Erythroblast (primary cell): Measurements from ENCODE around the gene MMP13.
"Not testable (repeated sequence)": the region's sequence is repeated elsewhere in the genome, so short reads cannot be mapped to it uniquely, and the experiment has no call there.

ENCODE experiments used
- GATA1 ChIP-seq: IDR thresholded peaks from 2 replicates; pipeline ENCODE4 v1.6.1; 2011; ENCODE audit warnings: low read depth, mild to moderate bottlenecking, control low read depth, low read length, moderate library complexity
- POLR2A ChIP-seq: IDR thresholded peaks from 2 replicates; pipeline ENCODE4 v1.6.1; 2011; ENCODE audit warnings: mild to moderate bottlenecking, low read length

DNA sequence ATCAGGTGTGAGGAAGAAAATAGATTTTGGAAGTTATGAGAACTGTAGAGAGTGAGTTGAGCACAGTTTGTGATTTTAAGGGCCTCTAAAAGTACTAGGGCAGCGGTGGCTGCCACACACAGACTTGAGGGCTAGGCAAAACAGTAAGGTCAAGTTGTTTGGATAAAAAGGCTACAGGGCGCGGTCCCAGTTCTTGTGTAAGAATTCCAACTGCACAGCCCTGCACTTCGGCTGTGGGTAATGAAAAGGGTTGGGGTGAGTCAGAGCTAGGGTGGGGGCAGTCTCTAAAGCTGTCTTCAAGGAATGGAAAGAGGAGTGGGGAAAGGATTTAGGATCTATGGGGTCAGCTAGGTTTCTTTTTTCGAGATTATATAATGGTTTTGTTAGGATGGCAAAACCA, 49.7 kb downstream of the MMP13 start:
- TF ChIP-seq POLR2A, GATA1: not testable (repeated sequence)
